T-helper 2 cell treated with Interferon-gamma antibody and Interleukin-4, amounts not matched to agents 5 μg/mL and 100 μg/mL, for 36 hours (primary cell): ENCODE measurements around the gene TOP2B.

ENCODE experiments used
- DNase-seq: peaks from one replicate; pipeline ENCODE4 v3.0.0; 2021; ENCODE audit warnings: low spot score
- H3K27ac Mint-ChIP-seq: one replicate; pipeline ENCODE4 v1.8.0; 2021; ENCODE audit warnings: mild to moderate bottlenecking, mixed read lengths
- H3K27me3 Mint-ChIP-seq: one replicate; pipeline ENCODE4 v1.8.0; 2021; ENCODE audit warnings: low read depth, mixed read lengths
- H3K36me3 Mint-ChIP-seq: one replicate; pipeline ENCODE4 v1.8.0; 2021; ENCODE audit warnings: low read depth, mixed read lengths
- H3K4me1 Mint-ChIP-seq: one replicate; pipeline ENCODE4 v1.8.0; 2021; ENCODE audit warnings: low read depth, mixed read lengths
- H3K4me3 Mint-ChIP-seq: one replicate; pipeline ENCODE4 v1.8.0; 2022; ENCODE audit warnings: mild to moderate bottlenecking, moderate library complexity, mixed read lengths
- H3K9me3 Mint-ChIP-seq: one replicate; pipeline ENCODE4 v1.8.0; 2021; ENCODE audit warnings: mixed read lengths

TOP2B gene

DNA sequence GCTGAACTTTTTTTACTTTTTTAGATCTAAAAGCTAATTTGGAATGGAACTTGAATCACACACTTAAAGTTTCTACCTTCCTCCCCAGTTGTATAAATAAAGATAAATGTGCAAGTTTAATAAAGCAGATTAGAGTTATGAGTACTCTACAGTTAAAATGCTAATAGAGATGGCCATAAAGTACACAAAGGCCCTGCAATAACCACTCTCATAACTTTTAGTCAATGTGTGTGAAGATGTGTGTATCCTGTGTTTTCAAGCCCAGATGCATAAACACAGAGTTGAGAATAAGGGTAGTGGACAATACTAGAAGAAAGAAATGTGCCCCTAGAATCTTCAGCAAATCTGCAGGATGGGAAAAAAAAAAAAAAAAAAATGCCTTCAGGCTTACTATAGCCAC is 45.3 kb downstream of the TOP2B start:
- Mint-ChIP-seq H3K27ac (no peak overlapping the region), H3K9me3 (no peaks in the 10 kb centered on the region), H3K4me3 (no peak overlapping the region), H3K27me3 (no peaks in the 10 kb centered on the region), H3K4me1 (peaks cover 4% of the 10 kb centered on the region), H3K36me3 (peaks cover 46% of the 10 kb centered on the region)
- DNase-seq, result no peak

DNA sequence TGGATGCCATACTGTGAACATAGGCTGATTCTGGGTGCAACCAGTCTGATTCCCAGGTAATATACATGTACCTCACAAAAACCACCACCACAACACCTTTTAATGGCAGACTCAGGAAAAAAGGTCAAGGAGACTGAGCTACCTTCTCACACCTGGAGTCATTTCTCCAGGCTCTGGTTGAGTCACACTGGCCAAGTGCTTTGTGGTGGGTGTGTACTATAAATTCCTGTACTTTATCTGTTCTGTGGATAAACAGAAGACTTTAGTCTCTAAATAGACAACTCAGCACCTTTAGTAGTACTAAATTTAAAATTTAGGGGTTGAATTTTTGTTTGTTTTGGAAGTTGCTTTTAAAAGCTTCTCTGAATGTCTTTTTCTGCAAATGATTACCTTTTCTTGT is 46.7 kb downstream of the TOP2B start:
- peaks cover 43% of the 10 kb centered on the region for H3K36me3 Mint-ChIP-seq
- no peak overlapping the region for H3K27ac Mint-ChIP-seq
- peaks cover 4% of the 10 kb centered on the region for H3K4me1 Mint-ChIP-seq

DNA sequence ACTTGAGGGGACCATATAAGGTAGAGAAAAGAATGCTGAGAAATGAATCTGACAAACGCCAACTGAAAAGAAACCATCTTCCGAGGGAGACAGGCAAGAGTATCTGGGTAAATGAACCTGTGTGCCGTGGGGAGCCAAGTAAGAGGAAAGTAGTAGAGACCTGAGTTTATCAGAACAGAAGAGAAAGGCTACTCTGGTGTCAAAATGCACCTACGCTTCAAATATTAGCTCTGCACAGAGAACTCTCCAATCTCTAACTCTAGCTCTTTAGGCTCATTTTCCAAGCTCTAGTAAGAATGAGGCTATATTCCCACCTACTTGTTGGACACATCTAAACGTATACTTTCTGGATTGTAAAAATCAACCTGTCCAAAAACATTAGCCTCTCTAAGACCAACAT is 53.5 kb downstream of the TOP2B start:
- no peak overlapping the region for H3K27ac Mint-ChIP-seq
- H3K4me3 Mint-ChIP-seq, result no peak overlapping the region
- H3K9me3 Mint-ChIP-seq, result no peaks in the 10 kb centered on the region
- no peaks in the 10 kb centered on the region for H3K27me3 Mint-ChIP-seq
- peaks cover 52% of the 10 kb centered on the region for H3K36me3 Mint-ChIP-seq
- no peak for DNase-seq
- peaks cover 1% of the 10 kb centered on the region for H3K4me1 Mint-ChIP-seq

More for the DNA sequence above, 46.7 kb downstream of the TOP2B start:
- Mint-ChIP-seq H3K4me3 (no peak overlapping the region), H3K9me3 (no peaks in the 10 kb centered on the region), H3K27me3 (no peaks in the 10 kb centered on the region)
- DNase-seq, result no peak

DNA sequence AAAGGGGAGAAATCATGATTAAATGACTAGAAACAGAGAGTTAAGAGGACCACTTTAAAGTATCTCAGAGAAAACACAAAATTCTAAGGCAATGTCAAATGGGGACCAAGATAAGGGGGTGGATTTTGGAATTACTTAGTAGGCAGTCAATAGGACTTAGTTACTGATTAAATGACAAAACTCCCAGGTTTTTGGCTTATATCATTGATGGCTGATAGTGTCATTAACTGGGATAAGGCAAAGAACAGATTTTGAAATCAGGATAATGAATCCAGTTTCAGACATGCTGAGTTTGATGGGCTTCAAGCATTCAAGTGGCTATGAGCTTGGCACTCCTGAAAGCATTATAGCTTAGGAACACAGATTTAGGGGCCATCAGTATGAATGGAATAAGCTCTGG is 53.9 kb downstream of the TOP2B start:
- Mint-ChIP-seq H3K27me3 (no peaks in the 10 kb centered on the region), H3K27ac (peak overlapping the region; percentile 12), H3K4me1 (peaks cover 3% of the 10 kb centered on the region), H3K36me3 (peaks cover 55% of the 10 kb centered on the region), H3K9me3 (no peaks in the 10 kb centered on the region), H3K4me3 (no peak overlapping the region)
- DNase-seq, result no peak

DNA sequence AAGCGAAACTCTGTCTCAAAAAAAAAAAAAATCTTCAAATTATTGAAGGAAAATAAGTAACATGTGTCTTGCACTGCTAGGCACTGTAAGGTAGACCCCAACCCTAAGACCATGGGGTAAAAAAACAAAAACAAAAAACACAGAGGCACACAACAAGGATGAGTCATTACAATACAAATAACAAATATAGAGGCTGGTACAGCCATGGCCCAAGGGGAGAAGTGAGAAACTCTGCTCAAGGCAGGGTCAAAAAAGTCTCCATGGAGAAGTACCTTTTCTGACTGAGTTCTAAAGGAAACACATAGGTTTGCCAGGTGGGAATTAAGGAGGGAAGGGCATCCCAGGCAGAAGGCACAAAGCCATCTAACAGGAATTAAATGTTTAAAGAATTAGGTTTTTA is 54.5 kb downstream of the TOP2B start:
- peaks cover 58% of the 10 kb centered on the region for H3K36me3 Mint-ChIP-seq

DNA sequence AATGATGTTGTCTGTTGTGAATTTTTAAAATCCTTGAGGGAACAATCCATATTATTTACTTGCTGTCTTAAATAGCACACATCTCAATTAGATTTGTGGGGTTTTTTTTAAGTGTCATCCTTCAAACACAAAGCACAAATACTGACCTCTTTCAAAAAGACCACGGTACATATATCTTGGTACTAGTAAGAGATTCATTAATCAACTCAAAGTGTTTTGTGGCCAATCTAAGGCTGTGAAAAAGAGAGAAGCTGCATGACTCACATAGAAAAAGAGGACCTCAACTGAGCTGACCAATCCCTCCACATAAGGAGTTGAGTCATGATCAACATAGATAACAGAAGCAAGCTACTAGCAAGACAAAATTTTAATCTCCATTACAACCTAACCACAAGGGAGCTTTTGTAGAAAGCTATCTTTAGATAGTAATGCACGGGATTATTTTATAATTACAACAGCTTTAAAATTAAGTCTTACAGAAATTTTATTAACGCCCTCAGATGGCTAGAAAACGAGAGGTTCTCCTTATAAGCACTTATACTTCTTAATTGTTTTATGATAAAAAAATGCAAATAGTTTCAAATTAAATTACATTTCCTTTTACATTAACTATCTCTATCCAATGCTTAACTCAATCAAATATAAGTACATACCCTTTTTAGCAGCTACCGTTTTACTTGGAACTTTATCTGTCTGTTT is 60.5 kb downstream of the TOP2B start:
- Mint-ChIP-seq H3K27me3 (no peaks in the 10 kb centered on the region), H3K9me3 (no peaks in the 10 kb centered on the region), H3K36me3 (peaks cover 56% of the 10 kb centered on the region), H3K4me1 (peaks cover 8% of the 10 kb centered on the region), H3K27ac (no peak overlapping the region), H3K4me3 (no peak overlapping the region)
- DNase-seq, result no peak

More for the DNA sequence above, 54.5 kb downstream of the TOP2B start:
- Mint-ChIP-seq H3K27me3 (no peaks in the 10 kb centered on the region), H3K27ac (peak overlapping the region; percentile 74), H3K4me3 (no peak overlapping the region), H3K9me3 (no peaks in the 10 kb centered on the region), H3K4me1 (peaks cover 5% of the 10 kb centered on the region)
- DNase-seq, result no peak

DNA sequence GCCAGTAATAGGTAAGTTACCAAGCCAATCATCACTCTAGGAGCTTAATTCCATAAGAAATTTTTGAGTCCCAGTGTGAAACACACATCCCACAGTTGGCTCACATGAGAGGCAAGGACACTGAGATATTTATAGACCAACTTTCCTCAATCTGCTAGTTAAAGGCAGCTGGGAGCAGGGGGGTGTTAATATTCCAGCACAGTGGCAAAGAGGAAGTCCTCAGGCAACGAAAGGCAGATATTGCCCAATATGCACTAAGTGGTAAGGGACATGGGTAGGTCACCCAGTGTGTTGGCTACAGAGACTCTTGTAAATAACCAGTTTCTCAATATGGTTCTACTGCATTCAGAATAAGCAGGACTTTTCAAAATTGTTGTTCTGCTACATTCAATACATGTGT is 61.0 kb downstream of the TOP2B start:
- DNase-seq, result no peak
- H3K36me3 Mint-ChIP-seq, result peaks cover 60% of the 10 kb centered on the region
- no peak overlapping the region for H3K27ac Mint-ChIP-seq
- no peaks in the 10 kb centered on the region for H3K27me3 Mint-ChIP-seq
- no peak overlapping the region for H3K4me3 Mint-ChIP-seq
- H3K4me1 Mint-ChIP-seq, result peaks cover 8% of the 10 kb centered on the region
- no peaks in the 10 kb centered on the region for H3K9me3 Mint-ChIP-seq

DNA sequence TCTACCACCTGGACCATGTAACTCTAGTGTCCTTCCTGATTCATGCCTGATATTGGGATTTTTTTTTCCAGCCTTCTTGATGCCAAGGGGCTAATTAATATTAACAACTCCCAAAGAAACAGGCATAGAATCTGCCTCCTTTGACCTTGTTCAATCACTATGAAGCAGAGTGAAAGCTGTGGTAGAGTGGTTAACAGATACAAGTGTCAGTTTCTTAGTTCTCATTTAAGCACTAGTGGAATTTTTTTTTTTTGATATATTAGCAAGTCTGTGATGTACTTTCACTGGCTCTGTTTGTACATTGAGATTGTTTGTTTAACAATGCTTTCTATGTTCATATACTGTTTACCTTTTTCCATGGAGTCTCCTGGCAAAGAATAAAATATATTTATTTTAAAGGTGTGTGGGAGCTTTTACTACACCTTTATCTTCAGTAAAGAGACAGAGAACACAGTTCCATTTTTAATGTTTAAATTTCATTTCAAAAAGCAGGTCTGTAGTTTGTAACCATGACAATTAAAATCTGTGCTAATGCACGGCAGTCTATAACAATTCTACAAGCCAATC is 67.1 kb downstream of the TOP2B start:
- DNase-seq, result no peak
- no peaks in the 10 kb centered on the region for H3K27me3 Mint-ChIP-seq
- peaks cover 36% of the 10 kb centered on the region for H3K36me3 Mint-ChIP-seq
- H3K27ac Mint-ChIP-seq, result no peak overlapping the region
- no peaks in the 10 kb centered on the region for H3K9me3 Mint-ChIP-seq
- H3K4me1 Mint-ChIP-seq, result no peaks in the 10 kb centered on the region
- H3K4me3 Mint-ChIP-seq, result no peak overlapping the region

DNA sequence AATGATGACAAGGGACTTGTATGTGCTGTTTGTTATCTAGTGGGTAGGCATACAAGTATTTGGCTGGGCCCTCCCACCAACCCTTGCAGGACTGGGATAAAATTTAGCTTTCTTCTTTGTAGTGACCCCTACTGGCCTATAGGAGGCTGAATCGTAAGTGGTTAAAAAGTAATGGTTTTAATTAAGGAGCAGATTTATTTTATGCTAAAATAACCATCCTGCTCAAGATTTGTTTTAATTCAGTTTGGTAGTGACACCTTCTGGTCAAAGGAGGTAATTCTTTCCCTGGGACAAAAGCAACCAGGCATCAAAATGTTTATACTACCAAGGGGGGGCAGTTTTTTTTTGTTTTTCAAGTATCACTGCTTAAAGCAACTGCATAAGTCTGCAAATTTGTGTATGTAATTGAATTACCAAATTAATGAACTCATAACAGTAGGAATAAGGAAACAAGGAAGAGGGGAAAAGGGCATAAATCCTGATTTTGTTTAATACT is 70.7 kb downstream of the TOP2B start:
- H3K4me3 Mint-ChIP-seq, result no peak overlapping the region
- H3K27ac Mint-ChIP-seq, result no peak overlapping the region

DNA sequence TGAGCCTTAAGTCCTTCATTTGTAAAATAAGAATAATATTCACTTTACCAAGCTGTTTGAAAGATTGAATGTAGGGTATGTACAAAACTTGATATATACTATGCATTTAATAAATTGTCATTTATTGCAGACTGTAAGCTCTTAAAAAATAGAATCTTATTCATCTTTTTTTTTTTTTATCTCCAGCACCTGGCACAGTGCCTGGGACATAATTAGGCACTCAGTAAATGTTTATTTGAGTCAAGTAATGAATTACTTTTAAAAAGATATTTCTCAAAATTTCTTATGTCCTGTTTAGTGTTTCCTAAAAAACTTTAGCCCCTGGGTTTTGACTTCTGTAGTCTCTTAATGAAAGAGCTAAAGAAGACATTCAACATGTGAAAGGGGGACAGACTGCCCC is 71.7 kb downstream of the TOP2B start:
- Mint-ChIP-seq H3K4me1 (no peaks in the 10 kb centered on the region), H3K9me3 (no peaks in the 10 kb centered on the region), H3K4me3 (no peak overlapping the region), H3K36me3 (peaks cover 9% of the 10 kb centered on the region), H3K27me3 (no peaks in the 10 kb centered on the region), H3K27ac (no peak overlapping the region)
- DNase-seq, result no peak

More for the DNA sequence above, 70.7 kb downstream of the TOP2B start:
- Mint-ChIP-seq H3K27me3 (no peaks in the 10 kb centered on the region), H3K9me3 (no peaks in the 10 kb centered on the region), H3K4me1 (no peaks in the 10 kb centered on the region), H3K36me3 (peaks cover 16% of the 10 kb centered on the region)
- DNase-seq, result no peak

DNA sequence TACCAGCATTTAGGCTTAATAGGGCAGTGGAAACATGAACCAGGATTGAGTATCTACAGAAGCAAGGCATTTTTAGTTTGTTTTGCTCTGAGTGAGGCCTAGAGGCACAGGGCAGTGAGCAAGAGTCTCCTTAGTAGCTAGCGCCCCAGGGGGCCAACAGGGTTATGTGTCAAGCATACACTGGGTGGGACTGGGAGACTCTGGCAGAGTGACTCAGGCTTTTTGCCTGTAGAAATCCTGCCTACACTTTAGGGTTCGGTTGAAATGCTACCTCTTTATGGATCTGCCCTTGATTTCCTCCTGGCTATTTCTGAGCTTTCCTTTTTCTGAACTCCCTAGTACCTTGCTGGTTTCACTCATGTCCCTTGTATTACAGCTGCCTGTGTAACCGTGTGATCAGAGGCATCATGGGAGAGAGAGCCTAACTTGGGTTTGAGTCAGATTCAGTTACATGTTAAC is 72.2 kb downstream of the TOP2B start:
- no peak overlapping the region for H3K4me3 Mint-ChIP-seq
- peaks cover 5% of the 10 kb centered on the region for H3K36me3 Mint-ChIP-seq
- no peaks in the 10 kb centered on the region for H3K9me3 Mint-ChIP-seq

DNA sequence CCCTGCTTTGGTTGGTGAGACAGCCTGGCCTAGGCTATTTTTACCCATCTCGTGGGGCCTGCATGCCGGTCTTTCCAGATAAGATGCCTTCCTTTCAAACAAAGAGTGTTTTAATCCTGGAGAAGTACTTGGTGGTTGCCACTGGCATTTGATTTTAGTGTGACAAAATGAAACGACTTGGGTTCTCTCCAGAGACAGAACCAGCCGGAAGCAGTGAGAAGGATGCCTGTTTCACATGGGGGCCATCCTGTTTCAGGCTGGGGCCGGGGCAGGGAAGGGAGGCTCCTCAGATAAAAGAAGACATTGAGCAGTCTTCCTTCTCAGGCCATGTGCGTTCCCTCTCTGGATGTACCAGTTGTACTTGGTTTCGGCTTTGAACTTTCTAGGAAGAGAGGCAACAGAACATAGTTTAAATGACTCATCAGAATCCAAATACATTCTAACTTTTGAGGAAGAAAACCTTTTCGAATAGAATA is 74.9 kb downstream of the TOP2B start:
- Mint-ChIP-seq H3K27me3 (no peaks in the 10 kb centered on the region), H3K4me1 (no peaks in the 10 kb centered on the region), H3K4me3 (no peak overlapping the region), H3K36me3 (no peaks in the 10 kb centered on the region), H3K9me3 (no peaks in the 10 kb centered on the region), H3K27ac (no peak overlapping the region)
- no peak for DNase-seq

More for the DNA sequence above, 72.2 kb downstream of the TOP2B start:
- DNase-seq, result no peak
- no peaks in the 10 kb centered on the region for H3K4me1 Mint-ChIP-seq
- no peak overlapping the region for H3K27ac Mint-ChIP-seq
- no peaks in the 10 kb centered on the region for H3K27me3 Mint-ChIP-seq

DNA sequence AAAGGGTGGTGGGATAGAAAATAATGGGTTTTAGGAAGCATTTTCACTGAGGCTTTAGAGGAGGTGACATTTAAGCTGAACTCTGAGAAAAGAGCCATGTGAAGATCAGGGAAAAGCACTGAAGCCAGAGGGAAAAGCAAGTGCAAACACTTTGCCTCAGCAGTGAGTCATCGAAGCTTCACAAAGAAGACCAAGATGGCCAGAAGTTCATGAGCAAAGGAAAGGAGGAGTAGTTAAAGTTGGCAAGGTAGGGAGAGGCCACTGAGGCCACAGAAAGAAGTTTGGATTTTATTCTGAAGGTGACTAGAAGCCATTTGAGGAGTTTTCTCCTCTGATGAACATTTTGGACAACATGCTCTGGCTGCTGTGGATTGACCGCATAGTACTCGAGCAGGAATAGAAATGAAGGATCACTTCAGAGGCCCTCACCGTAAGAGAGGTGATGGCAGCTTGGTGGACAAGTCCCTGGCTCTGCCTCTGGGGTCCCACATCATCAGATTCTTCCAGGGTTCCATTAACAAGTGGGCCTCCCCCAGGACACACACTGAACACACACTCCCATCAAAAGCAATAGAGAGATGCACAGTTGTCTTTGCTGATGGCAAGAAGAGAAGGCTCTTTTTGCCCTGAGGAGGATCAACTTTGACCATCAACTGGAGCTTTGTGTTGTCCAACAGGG is 75.5 kb downstream of the TOP2B start:
- no peak for DNase-seq
- H3K4me3 Mint-ChIP-seq, result no peak overlapping the region
- H3K4me1 Mint-ChIP-seq, result no peaks in the 10 kb centered on the region
- H3K27ac Mint-ChIP-seq, result no peak overlapping the region
- H3K36me3 Mint-ChIP-seq, result no peaks in the 10 kb centered on the region
- no peaks in the 10 kb centered on the region for H3K27me3 Mint-ChIP-seq
- H3K9me3 Mint-ChIP-seq, result no peaks in the 10 kb centered on the region

DNA sequence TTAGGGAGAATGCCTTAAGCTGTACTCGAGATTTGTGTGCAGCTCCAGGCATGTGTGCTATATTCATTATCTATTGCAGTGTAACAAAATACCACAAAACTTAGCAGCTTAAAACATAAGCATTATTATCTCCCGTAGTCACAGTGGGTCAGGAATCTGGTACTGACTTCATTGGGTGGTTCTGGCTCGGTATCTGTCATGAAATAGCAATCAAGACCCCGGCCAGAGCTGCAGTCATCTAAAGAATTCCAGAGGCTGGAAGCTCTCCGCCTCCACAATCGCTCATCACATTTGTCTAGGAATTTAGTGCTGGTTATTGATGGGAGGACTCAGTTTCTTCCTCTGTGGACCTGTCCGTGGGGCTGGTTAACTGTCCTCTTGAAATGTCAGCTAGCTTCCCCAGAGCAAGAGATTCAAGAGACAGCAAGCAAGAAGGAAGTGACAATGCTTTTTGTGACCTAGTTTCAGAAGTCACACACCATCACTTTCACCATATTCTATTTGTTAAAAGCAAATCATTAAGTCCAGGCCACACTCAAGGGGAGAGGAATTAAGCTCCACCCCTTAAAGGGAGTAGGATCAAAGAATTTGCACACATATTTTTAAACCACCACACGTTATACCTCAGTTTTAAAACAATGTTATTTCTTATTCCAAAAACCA is 76.1 kb downstream of the TOP2B start:
- no peaks in the 10 kb centered on the region for H3K9me3 Mint-ChIP-seq
- no peaks in the 10 kb centered on the region for H3K36me3 Mint-ChIP-seq
- H3K4me3 Mint-ChIP-seq, result no peak overlapping the region
- no peak for DNase-seq
- no peak overlapping the region for H3K27ac Mint-ChIP-seq
- no peaks in the 10 kb centered on the region for H3K4me1 Mint-ChIP-seq
- no peaks in the 10 kb centered on the region for H3K27me3 Mint-ChIP-seq
